ENCODE measurements around the gene ACSL3.

DNA sequence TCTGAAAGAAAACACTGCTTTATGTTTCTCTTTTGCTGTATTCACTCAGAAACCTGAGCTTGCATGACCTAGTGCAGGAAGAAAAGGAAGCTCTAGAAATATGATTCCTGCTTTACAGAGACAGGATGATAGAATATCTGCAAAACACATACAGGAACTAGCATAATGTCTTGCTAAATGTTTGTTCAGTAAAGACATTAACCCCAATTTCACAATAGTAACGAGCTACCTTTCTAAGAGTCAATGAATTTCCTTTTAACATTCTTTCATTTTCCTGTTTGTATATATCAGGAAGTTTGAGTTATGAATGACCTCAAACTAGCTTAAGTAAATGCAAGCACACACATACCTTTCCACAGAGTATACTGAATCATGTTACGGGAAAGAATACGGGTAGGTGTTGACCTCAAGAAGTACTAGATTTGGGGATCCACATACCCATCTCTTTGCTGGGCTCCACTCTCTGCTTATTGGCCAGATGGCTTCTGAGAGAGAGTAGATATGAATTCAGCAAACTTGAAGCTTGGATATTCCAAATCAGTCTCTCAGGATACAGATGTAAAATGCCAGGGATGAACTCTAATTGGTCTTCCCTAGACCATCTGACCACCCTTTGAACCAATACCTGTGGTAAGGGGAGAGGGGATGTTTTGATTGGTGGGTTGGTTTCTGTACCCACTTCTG lies 18.2 kb upstream of the ACSL3 start:
- TF ChIP-seq POLR2A (IDR thresholded peaks at IDR 0.05): no peak
- peak; percentile 71 for TF ChIP-seq POLR2AphosphoS5 (IDR thresholded peaks at IDR 0.05)

Measured in prostate gland (tissue), 1 donor.